DND-41 (cell line): Measurements from ENCODE around the gene CFAP141.
A peak's percentile ranks its signal among the peaks of the same experiment; 100 is the strongest.

Experiments used
- ATAC-seq: fragments of 200-7000 bp; cut with Tn5 transposase; 3 replicates; pipeline ENCODE4 v1.9.1; 2021; ENCODE audit warnings: low read depth; ENCODE audit not compliant: insufficient read depth
- DNase-seq: peaks from one replicate; pipeline ENCODE4 v3.0.0-alpha.2; 2020
- H2AFZ ChIP-seq: 2 replicates; pipeline ENCODE4 v1.6.0; 2012; ENCODE audit warnings: low read depth, low read length
- H3K27ac ChIP-seq: 2 replicates; pipeline ENCODE4 v1.5.1; 2012; ENCODE audit warnings: low read length, inconsistent platforms
- H3K27me3 ChIP-seq: fragments of 200-600 bp; sonication (generic); 2 replicates; pipeline ENCODE4 v1.6.0; 2012; ENCODE audit warnings: low read length, mild to moderate bottlenecking, inconsistent platforms; ENCODE audit not compliant: insufficient read depth, poor library complexity
- H3K36me3 ChIP-seq: 2 replicates; pipeline ENCODE4 v1.5.1; 2012; ENCODE audit warnings: low read length, inconsistent platforms; ENCODE audit not compliant: insufficient read depth
- H3K4me1 ChIP-seq: 2 replicates; pipeline ENCODE4 v1.5.1; 2012; ENCODE audit warnings: mild to moderate bottlenecking, low read length; ENCODE audit not compliant: insufficient read depth
- H3K4me2 ChIP-seq: 2 replicates; pipeline ENCODE4 v1.6.0; 2012; ENCODE audit warnings: mild to moderate bottlenecking, moderate library complexity, low read length, inconsistent platforms; ENCODE audit not compliant: insufficient read depth
- H3K4me3 ChIP-seq, 2 experiments: fragments of 200-600 bp in 1 of 2; shearing (Covaris generic) in 1 of 2; 2 replicates each; pipeline ENCODE4 v1.5.1; 2012 to 2016; ENCODE audit warnings: inconsistent platforms in 2 of 2, low read length in 2 of 2, mild to moderate bottlenecking in 2 of 2, low read depth in 1 of 2, moderate library complexity in 1 of 2
- H3K79me2 ChIP-seq: 2 replicates; pipeline ENCODE4 v1.6.0; 2012; ENCODE audit warnings: low read length, inconsistent platforms; ENCODE audit not compliant: insufficient read depth
- H3K9ac ChIP-seq: 2 replicates; pipeline ENCODE4 v1.6.0; 2012; ENCODE audit warnings: low read depth, mild to moderate bottlenecking, inconsistent platforms, low read length, moderate library complexity
- H3K9me3 ChIP-seq: 2 replicates; pipeline ENCODE4 v1.5.1; 2012; ENCODE audit warnings: low read length, moderate library complexity, mild to moderate bottlenecking, inconsistent platforms; ENCODE audit not compliant: insufficient read depth, severe bottlenecking
- H4K20me1 ChIP-seq: 2 replicates; pipeline ENCODE4 v1.6.0; 2012; ENCODE audit warnings: low read length; ENCODE audit not compliant: insufficient read depth
- EZH2 ChIP-seq: IDR thresholded peaks from 3 replicates; pipeline ENCODE4 v1.6.1; 2012; ENCODE audit warnings: borderline replicate concordance, low read depth, mild to moderate bottlenecking, moderate library complexity, low read length, inconsistent platforms; ENCODE audit not compliant: severe bottlenecking
- TF ChIP-seq, protein P1 (sequence below): IDR thresholded peaks from 2 replicates; pipeline ENCODE4 v1.5.1; 2012; ENCODE audit warnings: borderline replicate concordance, low read length, moderate library complexity, mild to moderate bottlenecking; ENCODE audit not compliant: poor library complexity, severe bottlenecking; ENCODE audit errors: extremely low read depth

CFAP141 gene

DNA sequence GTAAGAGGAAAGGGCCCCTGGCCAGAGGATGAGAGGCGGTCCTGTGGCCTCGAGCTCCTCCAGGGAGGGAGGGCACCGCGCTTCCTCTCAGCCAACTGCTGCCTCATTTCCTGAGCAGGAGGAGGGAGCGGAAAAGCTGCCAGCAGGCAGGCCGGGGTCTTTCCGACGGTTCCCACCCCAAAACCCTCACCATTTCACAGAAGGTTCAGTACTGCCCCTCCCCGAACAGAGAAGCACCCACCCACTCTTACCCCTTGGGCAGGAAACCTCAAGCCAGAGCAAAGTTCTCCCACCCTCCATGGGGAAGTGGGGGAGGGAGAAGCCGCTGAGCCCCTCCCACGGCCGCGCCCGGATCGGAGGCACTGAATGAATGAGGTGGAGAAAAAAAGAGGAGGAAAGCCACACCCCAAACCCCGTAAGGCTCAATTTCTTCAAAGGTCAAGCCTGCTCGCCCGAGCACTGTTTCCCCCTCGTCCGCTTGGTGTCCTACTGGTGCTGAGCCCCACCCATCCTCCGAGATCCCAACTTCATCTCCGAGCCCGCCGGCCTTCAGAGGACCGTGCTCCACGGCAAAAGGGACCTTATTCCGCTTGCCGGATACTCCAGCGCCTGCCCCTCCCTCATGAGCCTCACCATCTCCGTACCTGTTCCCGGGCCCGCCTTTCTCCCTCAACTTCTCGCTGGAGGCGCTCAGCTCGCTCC, 23.6 kb downstream of the CFAP141 start:
- peaks cover 58% of the 10 kb centered on the region for H3K79me2 ChIP-seq
- H3K9ac ChIP-seq = peak overlapping the region; percentile 78
- H3K9me3 ChIP-seq = no peaks in the 10 kb centered on the region
- peak overlapping the region; percentile 87 for H3K27ac ChIP-seq
- no peaks in the 10 kb centered on the region for H3K27me3 ChIP-seq
- H4K20me1 ChIP-seq = peaks cover 47% of the 10 kb centered on the region
- peak; percentile 77 for ATAC-seq
- peak overlapping the region; percentile 92 for H3K4me2 ChIP-seq
- DNase-seq = peak; percentile 91
- peaks cover 56% of the 10 kb centered on the region for H3K4me1 ChIP-seq
- peak overlapping the region; percentile 69 for H2AFZ ChIP-seq
- H3K36me3 ChIP-seq = peaks cover 37% of the 10 kb centered on the region
- peak overlapping the region; percentile 59 to 86 for H3K4me3 ChIP-seq
- TF ChIP-seq, protein P1, sequence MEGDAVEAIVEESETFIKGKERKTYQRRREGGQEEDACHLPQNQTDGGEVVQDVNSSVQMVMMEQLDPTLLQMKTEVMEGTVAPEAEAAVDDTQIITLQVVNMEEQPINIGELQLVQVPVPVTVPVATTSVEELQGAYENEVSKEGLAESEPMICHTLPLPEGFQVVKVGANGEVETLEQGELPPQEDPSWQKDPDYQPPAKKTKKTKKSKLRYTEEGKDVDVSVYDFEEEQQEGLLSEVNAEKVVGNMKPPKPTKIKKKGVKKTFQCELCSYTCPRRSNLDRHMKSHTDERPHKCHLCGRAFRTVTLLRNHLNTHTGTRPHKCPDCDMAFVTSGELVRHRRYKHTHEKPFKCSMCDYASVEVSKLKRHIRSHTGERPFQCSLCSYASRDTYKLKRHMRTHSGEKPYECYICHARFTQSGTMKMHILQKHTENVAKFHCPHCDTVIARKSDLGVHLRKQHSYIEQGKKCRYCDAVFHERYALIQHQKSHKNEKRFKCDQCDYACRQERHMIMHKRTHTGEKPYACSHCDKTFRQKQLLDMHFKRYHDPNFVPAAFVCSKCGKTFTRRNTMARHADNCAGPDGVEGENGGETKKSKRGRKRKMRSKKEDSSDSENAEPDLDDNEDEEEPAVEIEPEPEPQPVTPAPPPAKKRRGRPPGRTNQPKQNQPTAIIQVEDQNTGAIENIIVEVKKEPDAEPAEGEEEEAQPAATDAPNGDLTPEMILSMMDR = no peak
- TF ChIP-seq EZH2 = no peak

DNA sequence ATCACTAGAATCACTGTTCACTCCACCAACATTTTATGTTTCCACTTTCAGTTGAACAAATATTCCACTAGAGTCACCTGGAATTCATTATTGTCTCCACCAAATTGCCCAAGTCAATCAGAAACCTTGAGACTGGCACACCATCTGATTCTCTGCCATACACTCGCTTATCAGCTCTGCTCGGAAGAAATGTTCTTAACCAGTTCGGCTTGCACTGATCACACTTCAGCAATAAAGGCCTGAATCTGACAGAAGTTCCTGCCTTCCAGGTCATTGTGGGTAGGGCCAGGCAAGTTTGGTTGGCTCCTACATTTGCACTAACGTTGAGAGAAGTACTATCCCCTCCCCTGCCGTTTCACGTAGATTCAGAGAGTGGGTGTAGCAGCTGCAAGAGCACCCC, 24.2 kb downstream of the CFAP141 start:
- no peak for DNase-seq

DNA sequence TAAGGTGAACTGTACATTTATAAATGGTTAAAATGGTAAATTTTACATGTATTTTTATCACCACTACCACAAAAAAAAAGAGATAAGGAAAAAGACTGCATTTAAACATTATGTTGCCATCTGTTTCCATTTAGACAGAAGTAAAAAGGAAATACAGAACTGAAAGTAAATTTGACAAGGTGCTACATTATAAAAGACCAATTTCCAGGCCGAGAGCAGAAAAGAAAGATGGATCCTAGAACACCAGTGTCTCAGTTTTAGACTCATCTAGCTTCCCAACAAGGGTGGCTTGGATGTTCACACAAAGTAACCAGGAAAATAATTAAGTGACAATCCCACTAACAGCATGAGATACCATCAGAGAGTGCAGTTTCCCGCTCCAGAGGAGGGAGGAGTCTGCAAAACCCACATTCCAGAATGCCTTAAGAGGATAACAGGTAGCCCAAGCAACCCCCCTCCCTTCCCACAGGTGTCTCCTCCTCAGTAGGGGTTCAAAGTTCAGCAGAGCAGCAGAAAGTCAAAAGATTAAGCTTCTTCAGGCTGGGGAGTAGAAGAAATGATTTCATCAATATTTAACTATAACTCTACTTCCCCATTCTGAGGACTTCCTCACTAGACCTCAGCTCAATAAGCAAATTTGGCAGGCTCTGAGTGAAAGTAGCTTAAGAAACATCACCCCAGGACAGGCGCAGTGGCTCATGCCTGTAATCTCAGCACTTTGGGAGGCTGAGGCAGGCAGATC, 26.0 kb downstream of the CFAP141 start:
- no peaks in the 10 kb centered on the region for H3K27me3 ChIP-seq
- no peak overlapping the region for H3K27ac ChIP-seq
- peak overlapping the region; percentile 92 for H3K4me2 ChIP-seq
- no peak overlapping the region for H2AFZ ChIP-seq
- H3K4me1 ChIP-seq = peaks cover 60% of the 10 kb centered on the region
- TF ChIP-seq EZH2 = no peak
- TF ChIP-seq, protein P1 = no peak
- 0 out of 2 replicates have a peak overlapping the region, but pooled peaks have one; percentile 12 for H3K9ac ChIP-seq
- H3K36me3 ChIP-seq = peaks cover 60% of the 10 kb centered on the region
- peak overlapping the region in 1 of 2 experiments; percentile 41; a peak in 2 of 4 replicates for H3K4me3 ChIP-seq
- H3K9me3 ChIP-seq = no peaks in the 10 kb centered on the region
- peaks cover 71% of the 10 kb centered on the region for H4K20me1 ChIP-seq
- peaks cover 82% of the 10 kb centered on the region for H3K79me2 ChIP-seq
- DNase-seq (no peak), ATAC-seq (no peak)

More for the DNA sequence above, 24.2 kb downstream of the CFAP141 start:
- Histone ChIP-seq H3K36me3 (peaks cover 43% of the 10 kb centered on the region), H3K4me3 (peak overlapping the region; percentile 59 to 86; a peak in 3 of 4 replicates), H3K9me3 (no peaks in the 10 kb centered on the region), H3K4me1 (peaks cover 60% of the 10 kb centered on the region), H3K9ac (peak overlapping the region; percentile 78), H3K27ac (peak overlapping the region; percentile 87), H4K20me1 (peaks cover 53% of the 10 kb centered on the region), H3K4me2 (peak overlapping the region; percentile 92), H3K27me3 (no peaks in the 10 kb centered on the region), H3K79me2 (peaks cover 64% of the 10 kb centered on the region), H2AFZ (peak overlapping the region; percentile 69; the same call in 1 of the 2 replicates)
- TF ChIP-seq, protein P1 = no peak
- no peak for TF ChIP-seq EZH2
- ATAC-seq = no peak
